ENCODE measurements around the gene PIK3CB.

DNA sequence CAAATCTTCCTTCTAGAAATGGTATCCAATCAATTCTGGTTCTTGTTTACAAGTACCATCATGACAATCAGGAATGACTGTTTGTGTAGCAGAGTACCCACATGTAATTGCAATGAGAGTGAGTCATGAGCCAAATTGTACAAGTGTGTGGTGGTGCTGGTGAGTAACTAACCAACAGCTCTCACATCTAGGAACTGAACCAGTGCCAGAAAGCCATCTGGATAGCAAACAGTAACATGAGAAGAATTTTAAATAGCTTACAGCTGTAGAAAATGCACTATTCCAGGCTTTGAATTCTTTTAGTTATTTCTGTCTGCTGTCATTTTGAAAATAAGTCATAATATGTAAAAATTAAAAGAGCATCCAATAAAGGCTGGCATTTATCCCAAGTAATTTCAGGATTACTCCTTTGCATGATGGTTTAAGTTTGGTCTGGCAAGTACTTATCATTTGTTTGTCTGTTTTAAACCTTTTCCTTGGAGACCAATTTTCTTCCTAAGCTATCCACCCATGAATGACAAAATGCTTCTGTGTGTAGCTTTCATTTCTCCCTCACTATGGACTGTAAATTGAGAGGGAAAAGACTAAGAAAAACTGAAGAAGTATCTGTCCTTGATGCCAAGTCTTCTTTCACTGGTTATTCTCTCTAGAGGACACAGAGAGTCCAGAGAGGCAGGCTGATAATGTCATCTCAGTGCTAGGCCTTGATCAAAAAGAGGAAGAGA, 60.0 kb downstream of the PIK3CB start:
- TF ChIP-seq, protein P1, sequence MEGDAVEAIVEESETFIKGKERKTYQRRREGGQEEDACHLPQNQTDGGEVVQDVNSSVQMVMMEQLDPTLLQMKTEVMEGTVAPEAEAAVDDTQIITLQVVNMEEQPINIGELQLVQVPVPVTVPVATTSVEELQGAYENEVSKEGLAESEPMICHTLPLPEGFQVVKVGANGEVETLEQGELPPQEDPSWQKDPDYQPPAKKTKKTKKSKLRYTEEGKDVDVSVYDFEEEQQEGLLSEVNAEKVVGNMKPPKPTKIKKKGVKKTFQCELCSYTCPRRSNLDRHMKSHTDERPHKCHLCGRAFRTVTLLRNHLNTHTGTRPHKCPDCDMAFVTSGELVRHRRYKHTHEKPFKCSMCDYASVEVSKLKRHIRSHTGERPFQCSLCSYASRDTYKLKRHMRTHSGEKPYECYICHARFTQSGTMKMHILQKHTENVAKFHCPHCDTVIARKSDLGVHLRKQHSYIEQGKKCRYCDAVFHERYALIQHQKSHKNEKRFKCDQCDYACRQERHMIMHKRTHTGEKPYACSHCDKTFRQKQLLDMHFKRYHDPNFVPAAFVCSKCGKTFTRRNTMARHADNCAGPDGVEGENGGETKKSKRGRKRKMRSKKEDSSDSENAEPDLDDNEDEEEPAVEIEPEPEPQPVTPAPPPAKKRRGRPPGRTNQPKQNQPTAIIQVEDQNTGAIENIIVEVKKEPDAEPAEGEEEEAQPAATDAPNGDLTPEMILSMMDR (IDR thresholded peaks at IDR 0.05 in 4 of 5, conservative IDR thresholded peaks at IDR 0.05 in 1 of 5), result no peak
- TF ChIP-seq POLR2A (IDR thresholded peaks at IDR 0.05), result no peak
